GM04503 (cell line): Measurements from ENCODE around the gene FBXO15.
A peak's percentile ranks its signal among the peaks of the same experiment; 100 is the strongest.

Experiments
- DNase-seq: peaks from one replicate; pipeline ENCODE4 v3.0.0-alpha.2; 2012; ENCODE audit warnings: low read depth

Gene FBXO15

DNA sequence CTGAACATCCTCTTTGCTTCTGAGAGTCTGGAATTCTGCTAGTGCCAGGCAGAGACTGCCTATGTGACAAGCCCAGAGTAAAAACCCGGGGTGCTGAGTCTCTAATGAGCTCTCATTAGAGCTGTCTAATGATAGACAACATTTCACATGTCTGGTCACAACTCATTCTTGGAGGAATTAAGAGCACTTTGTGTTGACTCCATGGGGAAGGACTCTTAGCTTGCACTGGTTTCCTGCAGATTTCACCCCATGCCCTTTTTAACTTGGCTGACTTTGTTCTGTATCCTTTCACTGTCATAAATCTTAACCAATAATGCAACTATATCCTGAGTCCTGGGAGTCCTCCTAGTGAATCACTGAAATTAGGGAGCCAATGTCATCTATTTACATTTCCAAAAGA, 33.5 kb downstream of the FBXO15 start:
- no peak for DNase-seq

DNA sequence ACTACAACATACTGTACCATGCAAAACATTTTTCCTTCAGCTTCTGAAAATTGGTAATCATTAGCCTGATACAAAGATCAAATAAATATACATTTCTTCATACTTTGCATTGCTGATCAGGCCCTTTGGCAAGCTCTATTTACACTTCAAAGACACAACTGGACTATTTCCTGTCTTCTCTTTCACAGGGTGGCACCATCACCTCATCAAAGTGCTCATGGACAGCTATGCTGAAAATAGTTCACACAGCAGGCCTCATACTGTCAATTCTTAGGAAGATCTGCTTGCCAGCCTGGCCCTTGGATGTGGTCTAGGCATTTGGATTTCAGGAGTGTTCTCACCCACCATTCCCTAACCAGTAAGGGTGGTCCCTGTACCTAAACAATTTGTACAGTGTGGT, 33.9 kb downstream of the FBXO15 start:
- no peak for DNase-seq

DNA sequence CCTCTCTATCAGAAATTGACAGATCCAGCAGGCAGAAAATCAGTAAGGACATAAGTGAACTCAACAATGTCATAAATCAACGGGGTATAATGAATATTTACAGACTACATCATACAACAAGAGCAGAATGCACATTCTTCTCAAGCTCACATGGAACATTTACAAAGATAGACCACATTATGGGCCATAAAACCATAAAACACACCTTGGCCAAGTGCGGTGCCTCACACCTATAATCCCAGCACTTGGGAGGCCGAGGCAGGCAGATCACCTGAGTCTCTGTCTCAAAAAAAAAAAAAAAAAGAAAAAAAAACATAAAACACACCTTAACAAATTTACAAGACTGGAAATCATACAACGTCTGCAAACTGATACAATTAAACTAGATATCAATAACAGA, 36.7 kb downstream of the FBXO15 start:
- DNase-seq, result no peak

DNA sequence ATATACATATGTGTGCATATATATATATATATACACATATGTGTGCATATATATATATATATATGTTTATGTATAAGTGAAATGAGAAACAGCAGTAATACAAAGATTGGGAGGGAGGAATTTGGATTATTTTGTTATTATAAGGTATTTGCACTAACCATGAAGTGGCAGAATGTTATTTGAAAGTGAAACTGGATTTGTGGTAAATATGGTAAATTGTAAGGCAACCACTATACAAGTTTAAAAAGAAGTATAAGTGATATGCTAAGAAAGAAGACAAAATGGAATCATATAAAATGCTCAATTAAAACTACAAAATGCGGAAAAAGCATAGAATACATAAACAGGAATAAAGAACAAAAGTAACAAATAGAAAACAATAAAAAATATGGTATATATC, 37.5 kb downstream of the FBXO15 start:
- no peak for DNase-seq

DNA sequence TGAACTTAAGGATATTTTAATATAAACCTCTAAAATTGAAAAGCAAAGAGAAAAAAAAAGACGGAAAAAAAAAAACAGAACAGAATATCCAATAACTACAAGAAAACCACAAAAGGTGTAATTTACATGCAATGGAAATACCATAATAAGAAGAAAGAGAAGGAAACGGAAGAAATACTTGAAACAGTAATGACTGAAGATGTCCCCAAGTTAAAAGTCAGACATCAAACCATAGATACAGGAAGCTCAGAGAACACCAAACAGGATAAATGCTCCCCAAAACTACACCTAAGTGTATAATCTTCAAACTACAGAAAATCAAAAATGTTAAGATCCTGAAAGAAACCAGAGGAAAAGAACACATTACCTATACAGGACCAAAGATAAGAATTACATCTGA, 39.2 kb downstream of the FBXO15 start:
- no peak for DNase-seq

DNA sequence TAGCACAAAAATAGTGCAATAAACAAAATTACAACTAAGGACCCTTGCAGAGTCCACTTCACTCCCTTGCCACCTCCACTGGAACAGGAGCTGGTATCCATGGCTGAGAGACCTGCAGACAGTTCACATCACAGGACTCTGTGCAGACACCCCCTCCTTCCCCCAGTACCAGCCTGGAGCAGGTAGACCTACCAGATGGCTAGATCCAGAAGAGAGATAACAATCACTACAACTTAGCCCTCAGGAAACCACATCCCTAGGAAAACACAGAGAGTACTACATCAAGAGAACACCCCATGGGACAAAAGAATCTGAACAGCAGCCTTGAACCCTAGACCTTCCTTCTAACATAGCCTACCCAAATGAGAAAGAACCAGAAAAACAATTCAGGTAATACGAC, 49.8 kb downstream of the FBXO15 start:
- DNase-seq, result no peak

DNA sequence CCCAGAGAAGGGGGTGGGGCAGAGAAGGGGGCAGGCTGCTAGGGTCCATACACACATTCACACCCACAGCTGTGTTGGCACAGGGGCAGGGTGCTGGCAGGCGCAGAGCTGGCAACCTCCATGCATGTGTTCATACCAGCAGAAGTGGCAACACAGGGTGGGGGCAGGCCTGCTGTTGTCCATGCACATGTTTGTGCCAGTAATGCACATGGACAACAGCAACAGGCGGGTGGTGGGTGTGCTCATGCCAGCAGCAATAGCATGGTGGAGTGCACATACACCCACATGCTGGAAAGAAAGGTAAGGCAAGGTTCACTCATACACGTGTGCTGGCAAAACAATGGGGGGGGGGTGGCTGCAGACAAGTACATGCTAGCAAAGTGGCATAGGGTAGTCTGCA, 54.7 kb downstream of the FBXO15 start:
- DNase-seq, result no peak

DNA sequence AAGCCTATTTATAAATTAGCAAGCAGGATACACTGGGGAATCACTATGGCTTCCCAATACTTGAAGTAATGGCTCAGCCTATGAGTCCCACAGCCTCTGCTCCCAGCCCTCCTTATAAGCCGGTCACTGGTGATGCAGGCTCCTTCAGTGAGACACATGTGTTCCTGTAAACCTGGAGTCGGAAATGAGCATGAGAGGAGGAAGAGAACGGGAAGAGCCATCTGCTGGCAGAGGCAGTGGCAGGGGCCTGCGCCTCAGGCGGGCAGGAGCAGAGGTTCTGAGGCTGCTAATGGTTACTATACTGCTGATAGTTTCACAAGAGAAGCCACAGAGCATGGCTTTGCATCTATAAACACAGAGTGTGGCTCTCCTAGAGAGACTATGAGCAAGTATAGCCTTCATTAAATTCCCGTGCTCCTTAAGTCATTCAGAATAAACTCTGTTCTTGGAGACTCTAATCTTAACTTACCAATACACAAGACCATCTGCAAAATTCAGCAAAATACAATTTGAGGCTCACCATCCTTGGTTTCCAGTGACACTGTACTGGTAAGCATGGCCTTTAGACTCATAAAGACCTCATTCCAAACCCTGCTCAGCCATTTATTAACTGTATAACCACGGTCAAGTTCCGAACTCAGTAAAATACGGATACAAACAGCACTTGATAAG, 63.3 kb downstream of the FBXO15 start:
- DNase-seq, result no peak

DNA sequence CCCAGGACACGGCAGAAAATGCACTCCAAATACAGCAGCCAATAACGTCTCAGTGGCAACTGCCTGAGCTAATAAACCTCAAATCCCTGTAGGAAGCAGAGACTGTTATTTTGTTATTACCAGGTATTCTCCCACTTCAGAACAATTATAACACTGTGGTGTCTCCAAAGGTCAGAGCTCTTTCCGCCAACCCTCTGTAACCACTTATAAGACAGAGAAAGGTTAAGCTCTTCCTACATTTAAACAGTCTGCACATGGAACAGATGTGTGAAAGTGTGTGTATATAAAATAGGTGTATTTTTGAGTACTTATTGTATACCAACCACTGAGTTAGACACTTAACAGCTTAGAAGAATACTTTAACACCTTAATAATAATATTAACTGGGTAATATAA, 64.1 kb downstream of the FBXO15 start:
- DNase-seq, result no peak

DNA sequence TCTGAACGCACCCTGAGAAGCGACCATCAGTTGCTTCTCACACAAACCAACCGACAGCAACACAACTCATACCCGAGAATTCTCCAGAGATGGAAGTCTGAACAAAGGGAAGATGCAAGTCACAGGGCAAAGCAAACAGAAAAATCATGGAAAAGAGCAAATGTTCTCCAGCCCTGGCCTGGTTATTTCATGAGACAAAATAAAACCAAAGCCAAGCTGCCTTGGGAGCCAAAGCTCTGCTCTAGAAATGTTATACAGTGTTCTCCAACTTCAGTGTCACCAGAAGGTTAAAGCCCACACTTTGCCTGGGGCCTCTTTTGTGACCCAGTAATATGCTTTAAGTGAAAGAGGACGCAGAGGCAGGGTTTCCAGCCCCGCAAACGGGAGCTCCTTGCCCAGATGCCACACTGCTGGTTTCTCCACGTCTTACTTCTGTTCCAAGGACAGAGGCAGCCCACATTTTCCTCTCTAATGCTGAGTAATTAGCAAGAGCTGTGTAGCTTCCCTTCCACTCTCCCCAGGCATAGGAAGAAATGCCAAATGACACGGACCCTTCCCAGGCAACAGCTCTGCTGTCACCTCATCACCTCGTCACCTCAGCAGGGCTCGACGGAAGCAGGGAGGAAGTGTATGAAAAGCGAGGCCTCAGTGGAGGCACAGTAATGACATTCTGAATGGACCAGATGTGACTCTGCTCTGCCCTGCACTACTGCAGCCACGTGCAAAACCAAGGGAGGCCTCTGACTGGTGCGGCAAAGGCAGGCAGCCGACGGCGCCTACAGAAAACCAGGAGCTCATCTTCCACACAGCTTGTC, 64.7 kb downstream of the FBXO15 start:
- DNase-seq, result no peak

DNA sequence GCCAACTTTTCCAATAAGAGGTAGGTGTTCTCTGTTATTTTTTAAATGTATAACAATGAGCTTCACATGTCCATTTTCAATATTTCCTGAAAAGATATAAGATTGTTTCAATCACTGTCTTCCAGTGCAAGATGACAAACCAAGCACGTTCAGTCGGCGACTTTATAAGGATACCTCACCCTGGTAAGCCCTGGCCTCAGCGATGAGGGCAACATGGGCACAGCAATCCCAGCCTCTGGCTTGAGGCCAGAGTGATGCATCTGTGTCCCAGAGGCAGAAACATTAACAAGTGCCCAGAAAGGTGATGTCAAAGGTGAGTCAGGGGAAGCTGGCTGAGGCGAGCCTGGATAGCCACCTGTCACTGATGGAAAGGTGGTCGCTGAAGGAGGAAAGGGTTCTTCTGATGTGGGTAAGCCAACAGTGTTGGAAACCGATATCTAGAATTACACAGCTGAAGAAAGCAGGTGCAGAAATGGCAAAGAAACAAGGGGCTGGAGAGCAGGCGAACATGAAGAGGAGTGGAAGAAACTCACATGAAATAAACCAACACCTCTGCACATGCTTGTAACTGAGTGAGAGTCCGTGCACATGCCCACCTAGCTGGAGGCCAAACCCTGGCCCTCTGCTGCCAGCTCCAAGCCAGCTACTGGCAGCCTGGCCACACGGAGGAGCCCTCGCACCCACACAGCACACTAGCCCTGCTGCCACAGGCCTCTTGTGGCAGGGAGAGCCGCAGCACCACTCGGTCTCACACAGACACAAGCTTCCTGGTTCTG, 65.5 kb downstream of the FBXO15 start:
- peak; percentile 5 for DNase-seq

DNA sequence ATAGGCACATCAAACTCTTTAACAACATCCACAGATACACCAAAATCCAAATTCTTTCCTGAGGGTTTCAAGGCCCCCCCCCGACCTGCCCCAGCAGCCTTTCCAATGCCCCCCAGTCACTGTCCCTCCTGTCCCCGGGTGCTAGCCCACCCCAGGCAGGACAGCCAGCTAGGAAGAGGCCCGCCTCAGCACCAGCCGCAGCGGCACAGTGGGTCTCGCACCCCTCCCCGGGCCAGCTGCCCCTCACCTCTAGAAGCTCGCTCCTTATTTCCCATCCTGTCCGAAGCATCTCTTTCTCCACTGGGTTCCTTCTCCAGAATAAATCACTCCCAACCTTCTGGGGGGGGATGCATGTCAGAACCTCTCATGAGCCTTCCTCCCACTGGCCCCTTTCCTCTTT, 69.4 kb downstream of the FBXO15 start:
- no peak for DNase-seq

DNA sequence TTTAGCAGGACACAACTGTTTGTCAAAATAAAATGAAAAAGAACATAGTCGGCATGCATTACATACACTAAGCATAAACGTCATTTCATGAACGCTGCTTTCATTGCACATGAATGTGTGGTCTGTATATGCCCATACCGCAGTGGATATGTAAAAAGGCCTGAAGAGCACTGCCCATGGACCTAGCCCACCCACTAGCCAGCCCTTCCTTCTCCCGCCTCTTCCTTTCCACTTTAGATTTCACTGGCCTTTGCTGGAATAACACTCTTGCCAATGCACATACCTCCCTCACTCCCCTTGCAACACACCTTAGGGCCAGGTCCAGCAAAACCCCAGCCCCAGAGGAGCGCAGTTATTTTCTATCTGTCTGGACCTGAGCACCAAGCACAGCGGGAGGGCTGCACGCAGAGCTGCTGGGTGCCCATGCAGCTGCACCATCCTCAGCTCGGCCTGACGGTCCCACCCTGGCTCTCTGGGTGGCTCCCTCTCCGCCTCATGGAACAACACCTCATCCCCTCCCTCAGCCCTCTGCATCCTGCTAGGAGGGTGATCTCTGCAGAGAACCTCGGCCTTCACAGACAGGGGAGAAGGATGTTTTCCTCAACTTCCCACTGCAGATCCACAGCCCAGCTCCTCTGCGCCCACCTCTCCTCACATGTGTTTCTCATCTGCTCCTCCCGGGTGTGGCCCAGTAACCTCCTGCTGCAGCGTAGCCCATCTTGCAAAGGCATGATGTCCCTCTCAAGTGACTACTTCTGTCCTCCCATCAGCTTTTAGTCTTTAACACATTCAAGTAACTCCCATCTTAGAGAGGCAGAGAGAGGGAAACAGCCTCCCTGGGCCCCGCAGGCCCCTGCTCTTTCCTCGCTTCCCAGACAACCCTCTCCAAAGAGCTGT, 72.7 kb downstream of the FBXO15 start:
- no peak for DNase-seq

DNA sequence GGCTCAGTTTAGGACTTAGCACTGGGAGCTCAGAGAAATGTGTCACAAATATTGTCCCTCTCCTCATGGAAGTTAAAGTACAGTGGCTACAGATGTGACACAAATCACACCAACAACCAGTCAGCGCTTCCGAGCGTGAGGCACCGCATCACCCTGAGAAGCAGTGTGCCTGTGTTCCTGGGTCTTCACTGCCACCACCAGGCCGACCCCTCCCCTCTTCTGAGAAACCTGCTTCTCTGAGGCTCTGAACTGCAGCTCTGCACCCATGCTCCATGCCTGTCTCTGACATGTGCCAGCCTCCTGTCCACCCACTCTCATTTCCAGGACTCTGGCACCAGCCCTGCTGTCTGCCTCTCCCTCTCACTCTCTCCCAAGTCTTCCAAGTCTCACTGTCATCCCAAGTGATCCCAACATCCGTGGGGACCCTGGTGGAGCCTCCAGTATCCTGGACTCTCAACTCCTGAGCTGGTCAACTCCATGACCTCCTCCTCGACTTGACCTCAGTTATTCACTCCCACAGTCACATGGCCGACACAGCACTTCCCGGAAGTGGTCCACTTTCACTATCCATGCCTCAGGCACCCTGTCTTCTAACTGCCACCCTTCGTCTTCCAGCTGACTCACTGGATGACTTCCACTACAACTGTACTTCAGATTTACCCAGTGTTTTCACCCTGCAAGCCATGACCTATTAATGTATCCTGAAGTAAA, 73.5 kb downstream of the FBXO15 start:
- no peak for DNase-seq

DNA sequence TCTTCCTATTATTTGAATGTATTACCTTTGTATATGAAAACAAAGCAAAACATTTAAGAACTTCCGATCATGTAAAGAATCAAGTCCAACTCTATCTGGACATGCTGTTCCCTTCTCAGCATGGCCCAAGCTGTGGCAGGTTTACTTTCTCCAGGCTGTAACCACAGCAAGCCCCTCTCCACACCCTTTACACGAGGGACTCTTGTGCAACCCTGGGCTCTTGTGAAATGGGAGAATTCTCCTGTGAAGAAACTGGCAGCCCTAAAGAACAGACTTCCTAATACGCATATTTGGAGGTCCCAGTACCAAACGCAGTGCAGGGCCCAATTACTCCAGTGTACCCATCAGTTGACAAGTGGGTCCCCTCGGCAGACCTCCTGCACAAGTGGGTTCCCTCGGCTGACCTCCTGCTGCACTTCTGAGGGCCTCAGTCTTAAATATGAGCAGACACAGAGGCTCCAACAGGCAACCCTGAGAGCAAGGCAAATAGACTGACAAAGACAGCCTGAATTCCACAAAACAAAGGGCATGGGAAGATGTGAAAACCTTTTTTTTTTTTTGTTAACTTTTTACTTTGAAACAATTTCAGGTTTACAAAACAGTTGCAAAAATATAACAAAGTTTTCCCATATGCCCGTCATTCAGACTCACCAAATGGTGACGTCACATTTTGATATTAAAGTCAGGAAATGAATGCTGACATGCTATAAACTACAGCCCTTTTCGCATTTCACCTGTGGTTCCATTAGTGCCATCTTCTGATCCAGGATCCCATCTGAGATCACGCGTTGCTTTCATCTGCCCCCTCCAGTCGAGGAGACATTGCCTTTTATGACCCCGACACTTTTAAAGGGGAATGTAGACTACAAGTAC, 78.2 kb downstream of the FBXO15 start:
- DNase-seq, result no peak

DNA sequence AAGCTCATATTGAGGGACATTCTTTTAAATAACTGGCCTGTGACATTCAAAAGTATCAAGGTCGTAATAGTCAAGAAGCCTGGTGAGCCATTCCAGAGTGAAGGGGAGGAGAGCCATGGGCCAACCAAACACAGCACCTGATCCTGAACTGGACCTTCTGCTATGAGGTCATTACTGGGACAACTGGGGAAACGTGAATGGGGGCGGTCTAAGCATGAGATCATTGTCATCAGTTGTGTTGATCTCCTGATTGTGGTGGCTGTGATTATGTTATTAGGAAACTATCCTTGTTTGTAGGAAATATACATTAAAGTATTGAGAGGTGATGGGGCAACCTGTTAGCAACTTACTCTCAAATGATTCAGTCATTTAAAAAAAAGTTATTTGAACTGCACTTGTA, 79.3 kb downstream of the FBXO15 start:
- no peak for DNase-seq

DNA sequence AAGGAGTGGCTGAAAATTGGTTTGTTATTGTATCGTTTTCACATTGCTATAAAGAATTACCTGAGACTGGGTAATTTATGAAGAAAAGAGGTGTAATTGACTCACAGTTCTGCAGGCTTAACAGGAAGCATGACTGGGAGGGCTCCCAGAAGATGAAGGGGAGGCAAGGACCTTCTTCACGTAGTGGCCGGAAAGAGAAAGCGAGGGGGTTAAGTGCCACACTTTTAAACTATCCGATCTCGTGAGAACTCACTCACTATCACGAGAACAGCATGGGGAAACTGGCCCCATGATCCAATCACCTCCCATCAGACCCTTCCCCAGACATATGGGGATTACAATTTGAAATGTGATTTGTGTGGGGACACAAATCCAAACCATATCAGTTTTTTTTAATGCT, 81.6 kb downstream of the FBXO15 start:
- no peak for DNase-seq

DNA sequence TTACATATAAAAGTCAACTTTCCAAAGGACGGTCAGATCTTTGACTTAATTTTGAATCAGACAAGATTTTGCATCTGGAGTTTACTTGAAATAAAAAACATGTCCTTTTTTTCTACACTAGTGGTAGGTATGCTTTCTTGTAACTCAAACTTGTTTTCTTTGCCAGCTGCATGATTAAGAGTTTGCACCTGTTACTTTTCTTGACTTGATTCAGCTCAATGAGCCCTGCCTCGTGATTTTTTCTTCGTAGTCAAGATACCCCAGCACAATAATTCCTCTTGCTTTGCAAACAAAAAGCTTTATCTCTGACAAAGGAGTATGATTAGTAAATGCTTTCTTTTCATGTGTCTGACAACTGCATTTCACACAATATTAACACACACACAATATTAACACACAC, 82.3 kb downstream of the FBXO15 start:
- DNase-seq, result no peak

DNA sequence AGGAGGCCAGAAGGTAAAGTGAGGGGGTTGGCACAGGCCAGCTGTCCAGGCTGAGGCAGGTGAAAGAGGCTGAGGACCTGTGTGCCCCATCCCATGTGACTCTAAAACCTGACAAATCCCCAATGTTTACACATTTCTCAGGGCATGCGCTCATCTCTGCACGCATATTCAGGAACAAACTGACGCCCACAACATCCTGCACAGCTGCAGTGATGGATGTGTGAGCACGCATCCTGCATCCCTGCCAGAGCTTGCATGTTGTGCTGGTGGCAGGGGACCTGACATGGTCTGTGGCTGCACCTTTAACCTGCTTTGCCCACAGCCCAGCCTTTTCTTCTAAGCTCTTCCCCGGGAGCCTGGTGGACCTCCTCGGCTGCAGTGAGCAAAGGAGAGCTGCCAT, 83.1 kb downstream of the FBXO15 start:
- DNase-seq, result no peak

DNA sequence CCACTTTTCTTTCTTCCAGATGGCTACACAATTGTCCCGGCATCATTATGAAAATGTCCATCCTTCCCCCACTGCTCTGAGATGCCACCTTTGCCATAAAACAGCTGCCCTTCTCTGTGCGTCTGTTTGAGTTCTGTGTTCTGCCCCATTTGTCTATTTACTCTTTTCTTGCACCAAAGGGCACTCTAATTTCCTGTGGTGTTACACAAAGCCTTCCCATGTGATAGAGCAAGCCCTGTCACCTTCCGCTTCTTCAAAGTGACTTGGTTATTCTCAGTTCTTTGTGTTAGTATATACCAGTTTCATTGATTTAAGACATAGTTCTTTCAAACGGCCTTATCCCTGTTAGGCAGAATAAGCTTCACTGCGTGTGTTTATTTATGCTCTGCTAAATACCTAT, 84.1 kb downstream of the FBXO15 start:
- no peak for DNase-seq
